Renal pelvis (tissue), 4 donors: Measurements from ENCODE around the gene LECT2. TPM values are rescaled to one million over a fixed set of nuclear protein-coding genes. Genes with fewer than 3 reads are reported as not detected.

Experiments used
- DNase-seq: peaks from one replicate; pipeline ENCODE4 v3.0.0-alpha.2; 2013
- polyA plus RNA-seq, 3 donors: library from polyadenylated mRNA; unstranded; fragments of 120-200 nt; gene quantifications; one replicate each; pipeline ENCODE4 v1.2.1, GENCODE V29; 2013; ENCODE audit not compliant: insufficient read length in 3 of 3

The LECT2 gene
- polyA plus RNA-seq, 3 donors = 2.1 to 4.8 (median 4.1) TPM

DNA sequence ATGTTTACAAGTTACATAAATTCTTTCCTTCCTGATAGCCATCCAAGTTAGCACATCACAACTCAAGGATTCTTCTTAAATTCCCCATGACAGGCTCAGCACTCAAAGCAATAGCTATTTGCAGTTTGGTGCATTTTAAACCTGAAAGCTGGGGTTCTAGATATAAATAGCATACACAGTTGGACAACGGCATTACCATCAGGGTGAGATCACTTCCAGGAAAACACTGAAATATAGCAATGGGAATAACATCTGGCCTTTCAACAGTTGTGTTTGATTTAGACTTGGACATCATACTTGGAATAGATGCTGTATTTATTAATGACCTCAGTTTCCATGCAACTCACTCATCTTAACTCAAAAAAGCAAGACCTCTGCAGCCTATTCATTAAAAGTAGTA is 24.7 kb upstream of the LECT2 start:
- no peak for DNase-seq

DNA sequence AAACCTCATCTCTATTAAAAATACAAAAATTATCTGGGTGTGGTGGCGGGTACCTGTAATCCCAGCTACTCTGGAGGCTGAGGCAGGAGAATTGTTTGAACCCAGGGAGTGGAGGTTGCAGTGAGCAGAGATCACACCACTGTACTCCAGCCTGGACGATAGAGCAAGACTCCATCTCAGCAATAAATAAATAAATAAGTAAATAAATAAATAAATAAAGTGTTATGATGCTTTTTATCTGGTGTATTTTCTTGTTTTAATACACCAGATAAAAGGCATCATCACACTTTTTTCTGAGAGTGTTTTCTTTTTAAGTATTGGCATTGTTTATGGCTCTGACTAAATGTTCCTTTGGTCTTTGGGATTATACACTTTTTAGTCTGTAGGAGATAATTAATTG is 24.2 kb upstream of the LECT2 start:
- DNase-seq = no peak

DNA sequence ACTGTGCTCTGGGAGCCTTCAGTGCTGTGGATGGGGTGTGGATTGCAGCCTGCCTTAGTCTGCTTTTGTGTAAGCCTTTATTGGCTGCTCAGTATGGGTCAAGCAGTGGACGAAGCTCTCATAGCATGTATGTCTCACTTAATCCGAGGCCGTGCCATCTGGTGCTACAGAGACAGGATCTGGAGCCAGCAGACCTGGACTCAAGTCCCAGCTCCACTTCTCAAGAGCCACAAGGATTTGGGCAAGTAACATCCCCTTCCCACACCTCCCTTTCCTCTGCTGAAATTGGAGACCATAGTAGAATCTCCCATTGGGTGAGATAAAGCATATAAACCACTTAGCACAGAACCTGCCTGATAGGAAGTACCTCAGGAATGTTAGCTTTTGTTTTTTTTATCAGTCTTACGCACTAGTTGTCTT is 23.4 kb upstream of the LECT2 start:
- DNase-seq = no peak

DNA sequence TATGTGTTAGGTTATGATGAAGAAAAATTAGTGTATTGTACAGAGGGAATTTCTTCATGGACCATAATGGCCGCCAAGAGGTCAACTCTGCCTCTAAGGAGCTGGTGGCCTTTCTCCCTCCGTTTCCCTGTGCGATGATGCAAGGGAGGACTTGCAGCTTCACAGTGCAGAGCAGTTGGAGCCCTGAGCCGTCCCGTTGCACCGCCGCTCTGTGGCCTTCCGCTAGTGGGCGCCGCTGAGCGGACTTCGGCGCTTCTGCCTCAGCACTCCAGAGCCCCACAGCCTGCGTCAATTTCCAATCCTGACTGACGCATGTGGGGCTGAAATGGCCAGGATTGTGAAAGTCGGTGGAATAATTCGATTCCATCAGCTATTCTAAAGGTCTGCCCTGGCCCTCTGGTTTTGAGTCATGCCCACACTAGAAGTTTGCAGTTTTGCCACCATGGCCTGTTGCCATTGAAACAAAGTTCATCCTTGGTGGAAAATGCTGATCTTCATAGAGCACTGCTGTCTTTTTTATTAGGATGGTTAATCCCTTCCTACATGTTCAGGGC is 22.7 kb upstream of the LECT2 start:
- DNase-seq = peak; percentile 24

DNA sequence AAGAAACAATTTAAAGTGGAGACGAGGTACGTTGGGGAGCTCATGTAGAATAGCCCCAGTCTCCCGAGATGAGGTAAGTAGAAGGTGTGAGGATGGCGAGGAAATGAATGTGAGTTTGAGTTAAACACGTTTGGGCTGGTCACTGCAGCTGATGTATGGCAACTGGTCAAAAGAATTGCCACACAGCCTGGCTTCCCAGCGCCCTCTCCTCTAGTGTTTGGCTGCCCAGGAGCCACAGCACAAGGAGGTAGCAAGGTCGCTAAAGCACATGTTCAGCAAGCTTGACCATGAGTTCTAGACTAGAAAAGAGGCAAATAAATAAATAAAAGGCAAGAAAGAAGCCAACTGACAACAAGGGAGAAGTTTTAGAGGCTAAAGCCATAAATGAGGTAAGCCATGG is 21.4 kb upstream of the LECT2 start:
- DNase-seq = no peak

DNA sequence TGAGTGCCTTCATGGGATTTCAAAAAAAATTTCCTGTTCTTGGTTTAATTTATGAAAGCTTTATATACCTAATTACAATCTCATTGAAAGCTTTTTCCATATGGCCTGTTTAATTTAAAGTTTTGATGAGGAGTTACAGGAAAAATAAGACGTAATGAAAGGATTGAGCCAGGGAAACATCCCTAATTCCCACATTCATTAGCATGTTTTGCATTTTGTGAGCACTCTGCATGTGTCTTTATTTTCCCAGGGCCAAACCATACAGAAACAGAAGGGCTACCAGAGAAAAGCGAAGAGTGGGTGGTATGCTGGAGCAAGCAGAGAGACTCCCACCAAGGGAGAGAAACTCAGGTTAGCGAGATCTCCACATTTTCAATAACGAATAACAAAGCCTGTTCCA is 20.3 kb upstream of the LECT2 start:
- no peak for DNase-seq

DNA sequence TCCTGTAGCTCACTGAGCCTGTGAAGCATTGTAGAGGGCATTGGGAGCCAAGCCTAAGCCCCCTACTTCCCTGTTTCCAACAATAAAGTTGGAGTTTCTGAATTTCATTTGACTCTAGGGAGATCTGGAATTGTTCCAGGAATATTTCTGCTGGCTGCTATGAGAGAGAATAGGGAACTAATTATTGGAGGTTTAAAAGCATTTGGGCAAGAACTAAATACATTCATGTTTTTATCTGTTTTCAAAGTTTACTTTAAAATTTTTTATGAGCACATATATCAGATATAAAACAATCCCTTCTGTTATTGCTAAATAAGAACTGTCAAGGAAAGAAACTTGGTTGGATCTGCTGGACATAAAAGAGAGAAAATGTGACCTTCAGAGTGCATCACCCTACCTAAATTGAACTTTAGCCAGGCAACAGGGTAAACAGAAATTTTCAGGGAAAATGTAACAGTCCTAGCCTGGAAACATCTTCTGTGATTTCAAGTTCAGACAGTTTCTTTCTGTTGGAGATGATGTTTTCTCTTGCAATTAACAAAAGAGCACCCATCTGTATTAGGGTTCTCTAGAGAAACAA is 19.3 kb upstream of the LECT2 start:
- DNase-seq = no peak

DNA sequence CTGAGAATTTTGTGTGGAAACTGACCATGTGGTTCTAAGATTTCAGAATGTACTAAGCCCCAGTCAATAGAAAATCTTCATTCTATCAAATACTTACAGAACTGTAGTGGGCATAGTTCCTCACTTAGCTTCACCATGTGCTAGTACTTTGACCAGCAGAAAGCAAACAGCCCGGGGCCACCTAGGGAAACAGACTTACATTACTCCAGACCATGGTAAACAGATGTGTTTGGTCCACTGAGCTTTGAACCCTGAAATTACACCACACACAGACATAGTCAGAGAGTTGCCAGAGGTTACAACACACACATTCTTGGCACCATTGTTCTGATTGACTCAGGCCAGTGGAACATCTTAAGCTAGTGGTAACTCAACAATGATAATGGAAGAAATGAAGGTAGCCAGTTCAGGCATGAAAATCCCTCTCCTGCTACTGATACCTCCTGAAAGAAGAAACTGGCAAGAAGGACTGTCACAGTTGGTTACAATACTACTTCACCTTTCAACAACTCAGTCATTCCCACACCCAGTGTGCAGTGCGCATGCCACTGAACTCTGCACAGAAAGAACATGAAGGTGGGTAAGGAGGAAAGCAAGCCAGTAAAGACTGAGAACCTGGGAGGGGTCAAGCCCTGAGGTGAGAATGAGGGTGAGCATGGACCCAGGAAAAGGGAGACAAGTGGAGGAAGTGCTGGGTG is 18.7 kb upstream of the LECT2 start:
- no peak for DNase-seq

DNA sequence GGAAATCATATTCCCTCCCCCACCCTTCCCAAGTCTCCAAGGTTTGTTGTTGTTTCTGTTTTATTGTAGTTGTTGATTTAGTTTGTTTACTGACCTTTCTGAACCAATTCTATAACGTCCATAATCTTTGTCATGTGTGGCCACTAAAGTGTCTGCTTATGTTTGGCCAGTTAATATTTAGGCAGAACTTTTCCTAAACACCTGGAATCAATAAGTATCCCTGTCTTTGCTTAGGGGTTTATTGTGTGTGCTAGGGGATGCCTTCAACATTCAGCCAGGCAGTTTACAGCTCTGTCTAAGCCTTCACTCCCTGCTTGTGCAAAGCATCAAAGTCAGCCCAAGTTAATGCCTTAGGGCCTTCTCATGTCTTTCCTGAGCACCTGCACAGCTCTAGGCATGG is 16.9 kb upstream of the LECT2 start:
- no peak for DNase-seq

DNA sequence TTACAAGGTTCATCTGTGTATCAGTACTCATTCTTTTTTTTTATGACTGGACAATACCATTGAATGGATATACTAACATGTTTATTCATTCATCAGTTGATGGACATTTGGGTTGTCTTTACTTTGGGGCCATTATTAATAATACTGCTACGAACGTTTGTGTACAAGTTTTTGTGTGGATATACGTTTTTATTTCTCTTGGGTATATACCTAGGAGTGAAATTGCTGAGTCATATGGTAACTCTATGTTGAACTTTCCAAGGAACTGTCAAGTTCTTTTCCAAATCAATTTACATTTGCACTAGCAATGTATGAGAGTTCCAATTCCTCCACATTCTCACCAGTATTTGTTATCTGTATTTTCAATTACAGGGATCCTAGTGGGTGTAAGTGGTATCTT is 12.0 kb upstream of the LECT2 start:
- no peak for DNase-seq

DNA sequence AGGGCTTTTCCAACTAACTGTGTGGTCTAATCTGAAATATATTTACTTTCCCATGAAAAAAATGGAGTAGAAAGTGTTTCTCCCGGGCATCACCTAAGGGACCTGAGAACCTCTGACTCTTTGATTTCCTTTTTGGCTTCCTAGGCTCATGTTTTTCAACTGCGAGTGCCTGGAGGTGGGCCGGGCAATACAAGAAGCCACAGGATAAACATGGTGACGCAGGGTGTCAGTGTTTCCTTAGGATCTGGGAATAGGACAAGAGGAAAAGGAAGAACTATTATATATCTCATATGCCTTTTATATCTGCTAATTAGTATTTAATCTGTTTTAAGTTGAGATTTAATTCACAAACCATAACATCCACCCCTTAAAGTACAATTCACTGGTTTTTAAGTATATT is 11.4 kb upstream of the LECT2 start:
- no peak for DNase-seq

DNA sequence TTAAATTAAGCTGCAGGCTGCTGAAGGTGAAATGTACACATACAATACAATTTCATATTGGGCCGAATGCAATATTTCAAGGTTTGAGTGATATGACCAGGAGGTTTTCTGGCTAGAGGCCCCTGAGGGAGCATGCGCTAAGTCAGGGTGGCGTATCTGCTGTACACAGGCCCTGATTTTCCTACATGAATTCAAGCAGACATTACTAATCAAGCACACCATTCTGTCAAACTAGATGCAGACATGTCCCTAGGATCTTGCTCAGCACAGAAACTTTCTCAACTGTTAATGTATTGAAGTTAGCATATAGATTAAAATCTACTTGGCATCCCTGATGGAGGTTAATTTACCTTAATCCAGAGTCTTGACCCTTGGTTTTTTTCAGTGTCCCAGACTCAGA is 10.7 kb upstream of the LECT2 start:
- DNase-seq = no peak

DNA sequence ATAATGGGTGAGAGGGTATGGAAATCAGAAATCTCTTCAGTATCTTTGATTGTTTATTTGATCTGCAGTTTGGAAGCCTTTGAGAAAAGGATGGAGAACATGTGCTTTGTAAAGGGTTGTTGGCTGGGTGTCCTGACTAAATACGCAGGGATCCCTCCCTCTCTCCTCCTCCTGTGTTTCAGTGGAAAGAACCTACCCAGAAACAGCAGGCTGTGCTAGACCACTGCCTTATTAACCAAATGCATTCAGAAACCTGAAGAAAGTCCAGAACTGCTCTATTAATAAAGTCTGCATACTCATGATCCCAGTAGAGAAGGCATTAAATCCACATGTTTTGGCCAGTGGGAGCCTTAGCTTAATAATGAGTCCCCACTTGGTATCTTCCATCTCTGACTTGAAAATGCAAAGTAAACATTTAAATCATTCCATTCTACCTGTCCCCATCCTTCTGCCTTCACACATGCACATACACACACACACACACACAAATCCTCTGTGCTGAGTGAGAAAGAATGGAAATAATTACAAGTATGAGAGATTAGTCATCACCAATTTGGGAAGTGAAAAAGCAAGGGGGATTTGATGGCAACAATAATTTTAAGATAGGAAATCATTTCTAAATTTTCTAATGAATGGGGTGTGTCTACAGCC is 10.0 kb upstream of the LECT2 start:
- DNase-seq = no peak

DNA sequence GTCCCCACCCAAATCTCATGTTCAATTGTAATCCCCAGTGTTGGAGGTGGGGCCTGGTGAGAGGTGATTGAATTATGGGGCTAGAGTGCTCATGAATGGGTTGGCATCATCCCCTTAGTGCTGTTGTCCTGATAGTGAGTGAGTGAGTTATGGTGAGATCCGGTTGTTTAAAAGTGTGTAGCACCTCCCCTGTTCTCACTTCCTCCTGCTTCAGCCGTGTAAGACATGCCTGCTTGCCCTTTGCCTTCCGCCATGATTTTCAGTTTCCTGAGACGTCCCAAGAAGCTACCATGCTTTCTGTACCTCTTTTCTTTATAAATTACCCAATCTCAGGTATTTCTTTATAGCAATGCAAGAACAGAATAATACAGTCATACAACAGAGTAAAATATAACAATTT is 742 bp upstream of the LECT2 start:
- no peak for DNase-seq

DNA sequence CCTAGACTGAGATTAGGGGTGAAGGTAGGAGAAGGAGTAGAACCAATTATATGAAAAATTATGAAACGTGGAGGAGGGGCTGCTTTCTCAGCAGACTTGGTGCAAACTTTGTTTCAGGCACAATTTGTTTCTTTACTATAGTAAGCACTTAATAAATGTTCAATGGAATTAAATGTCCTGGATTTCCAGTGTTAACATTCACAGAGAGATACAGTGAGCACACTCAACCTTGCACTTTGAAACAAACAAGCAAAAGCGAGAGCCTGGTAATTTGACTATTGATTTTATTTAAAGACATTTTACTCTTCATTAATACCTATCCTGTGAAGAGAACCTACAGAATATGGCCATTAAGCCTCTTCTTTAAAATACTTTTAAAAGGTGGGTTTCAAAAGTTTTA is 933 bp downstream of the LECT2 start:
- DNase-seq = no peak

DNA sequence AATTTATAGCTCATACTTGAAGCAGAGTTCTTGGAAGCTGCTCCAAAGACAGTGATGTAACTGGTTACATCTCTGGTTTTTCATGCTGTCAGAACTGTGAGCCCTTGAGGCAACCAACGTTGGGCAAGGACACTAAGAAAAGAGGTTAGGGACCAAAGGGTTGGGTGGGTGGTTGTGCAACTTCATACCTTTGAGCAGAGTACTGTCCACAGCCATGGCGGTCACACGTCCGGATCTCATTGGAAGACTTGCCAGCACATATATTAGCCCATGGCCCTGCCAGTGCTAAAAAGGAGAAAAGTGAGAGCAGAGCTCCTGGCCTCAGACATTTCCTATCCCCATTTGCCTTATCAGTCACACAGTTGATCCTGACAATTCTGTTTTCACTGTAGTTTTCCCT is 2.1 kb downstream of the LECT2 start:
- no peak for DNase-seq

DNA sequence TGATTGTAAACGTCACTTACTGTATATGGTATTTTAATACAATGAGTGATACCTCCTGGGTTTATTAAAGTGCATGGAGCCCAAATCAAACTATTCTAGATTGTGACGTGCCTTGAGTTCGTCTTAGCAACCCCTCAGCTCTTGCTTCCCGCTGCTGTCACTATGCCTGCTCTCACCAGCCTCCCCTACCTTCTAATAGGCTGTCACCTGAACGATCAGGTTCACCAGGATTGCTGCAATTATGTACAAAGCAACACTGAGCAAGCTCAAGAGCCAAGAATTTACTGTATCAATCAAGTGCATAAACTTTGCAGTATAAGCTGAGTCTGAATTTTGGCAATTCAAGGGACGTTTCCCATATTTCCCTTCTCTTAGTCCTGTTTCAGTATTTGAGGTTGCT is 3.0 kb downstream of the LECT2 start:
- DNase-seq = no peak

DNA sequence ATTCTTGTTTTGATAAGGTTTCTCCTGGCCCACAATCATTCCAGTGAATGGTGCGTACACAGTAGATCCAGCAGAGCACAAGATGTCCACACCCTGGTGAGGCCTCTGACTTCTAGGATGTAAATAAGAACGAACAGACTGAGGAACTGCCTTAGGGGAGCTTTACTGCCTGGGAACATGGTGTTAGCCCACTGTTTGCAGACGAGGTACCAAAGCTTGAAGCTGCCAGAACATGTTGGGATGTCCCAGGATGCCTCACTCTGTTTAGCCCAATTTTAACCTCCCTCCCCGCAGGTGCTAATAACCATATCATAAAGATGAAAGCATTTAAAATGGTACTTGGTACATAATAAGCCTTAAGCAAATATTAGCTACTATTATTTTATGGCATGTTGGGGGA is 3.5 kb downstream of the LECT2 start:
- no peak for DNase-seq

DNA sequence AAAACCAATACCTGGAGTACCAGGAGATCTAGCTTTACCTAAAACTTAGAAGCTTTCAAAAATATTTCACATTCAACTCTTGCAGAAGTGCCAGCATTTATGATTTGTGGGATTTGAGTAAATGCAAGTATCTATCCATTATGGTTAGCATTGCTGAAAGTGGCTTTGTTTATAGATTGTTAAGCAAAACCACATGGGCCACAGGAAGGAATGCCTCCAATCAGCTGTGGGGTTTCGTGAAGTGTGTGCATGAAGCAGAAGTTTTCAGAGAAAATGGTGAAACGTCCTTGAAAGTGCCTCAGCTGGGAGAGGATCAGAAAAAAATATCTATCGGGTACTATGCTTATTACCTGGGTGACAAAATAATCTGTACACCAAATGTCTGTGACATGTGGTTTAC is 4.2 kb downstream of the LECT2 start:
- no peak for DNase-seq

DNA sequence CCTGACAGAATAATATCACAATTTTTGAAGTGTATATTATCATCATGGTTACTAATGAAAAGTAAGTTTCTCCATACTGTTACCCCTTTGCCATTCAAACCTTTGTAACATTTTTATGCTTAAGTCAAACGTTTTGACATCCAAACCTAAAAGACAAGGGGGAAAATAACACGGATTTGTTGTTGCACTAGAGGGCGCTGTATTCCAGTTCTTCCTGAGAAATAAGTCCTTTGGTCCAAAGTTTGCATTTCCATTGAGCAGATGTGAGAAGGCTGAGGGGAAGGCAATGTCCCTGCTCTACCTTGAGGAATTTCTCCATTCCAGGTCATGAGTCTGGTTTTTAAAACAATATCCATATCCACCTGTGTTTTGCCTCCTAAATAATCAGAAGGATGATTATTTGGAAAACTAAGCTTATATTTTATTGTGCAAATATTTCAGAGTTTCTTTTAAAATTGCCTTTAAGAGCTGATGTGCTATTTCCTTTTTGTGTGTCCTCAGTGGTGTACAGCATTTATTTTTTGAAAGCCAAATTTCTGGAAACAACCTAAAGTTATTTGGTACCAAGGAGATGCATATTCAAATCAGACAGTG is 9.7 kb downstream of the LECT2 start:
- DNase-seq = peak; percentile 81

DNA sequence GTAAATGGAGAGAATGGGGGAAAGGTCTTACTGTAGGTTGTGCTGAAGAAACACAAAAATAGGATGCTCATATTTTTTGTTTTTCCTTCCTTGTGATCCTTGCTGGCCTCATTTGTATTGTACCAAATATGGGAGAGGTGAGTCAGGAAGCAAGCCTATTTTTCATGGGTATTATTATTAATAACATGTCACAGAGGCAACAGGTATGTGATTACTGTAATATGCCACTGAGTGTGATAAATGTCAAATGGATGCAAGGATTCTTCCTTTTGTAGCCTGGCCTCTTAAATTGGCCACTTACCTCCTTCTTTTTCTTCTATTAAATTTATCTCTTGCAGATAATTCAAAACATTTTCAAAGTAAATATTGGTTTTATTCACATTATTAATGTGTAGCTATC is 10.2 kb downstream of the LECT2 start:
- no peak for DNase-seq

DNA sequence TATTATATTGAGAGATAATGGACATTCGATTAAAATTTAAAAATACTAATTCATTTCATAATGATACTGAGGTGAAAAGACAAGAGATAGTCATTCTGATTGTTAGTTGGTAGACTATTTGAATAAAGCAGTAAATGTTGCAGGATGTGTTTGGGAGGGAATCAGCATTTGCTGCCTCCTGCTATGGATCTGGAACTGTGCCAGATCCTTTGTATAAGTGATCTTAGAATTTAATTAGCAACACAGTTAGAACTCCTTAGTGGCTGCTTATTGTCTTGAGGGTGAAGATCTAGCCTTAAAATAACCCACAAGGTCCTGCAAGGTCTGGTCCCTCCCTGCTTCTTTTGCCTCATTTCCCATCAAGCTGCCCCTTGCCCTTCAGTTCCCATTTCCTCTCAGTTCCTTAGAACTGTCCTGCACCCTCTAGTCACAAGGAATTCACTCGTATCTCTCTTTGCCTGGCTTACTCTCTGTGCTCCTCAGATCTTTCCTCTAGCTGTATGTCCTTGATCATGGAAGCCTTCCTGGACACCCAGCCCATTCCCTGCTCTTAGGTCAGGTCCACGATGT is 12.5 kb downstream of the LECT2 start:
- no peak for DNase-seq

DNA sequence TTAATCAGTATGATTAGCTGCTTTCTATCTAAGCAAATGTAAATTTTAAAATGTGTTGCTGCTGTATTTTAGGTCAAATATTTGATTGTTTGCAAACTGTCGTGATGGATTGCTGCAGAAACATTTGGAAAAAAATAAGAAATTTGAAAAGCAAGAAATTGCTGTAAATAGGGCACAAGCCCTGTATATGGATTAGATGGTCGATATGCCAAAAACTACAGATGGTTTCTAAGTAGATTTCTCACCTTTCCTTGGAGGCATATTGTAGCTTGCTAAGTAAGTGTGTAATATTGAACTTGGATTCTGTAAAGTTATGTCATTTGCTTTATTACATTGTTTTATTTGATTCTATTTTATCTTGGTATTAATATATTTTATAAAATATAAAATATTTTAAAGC is 13.1 kb downstream of the LECT2 start:
- no peak for DNase-seq
